Ectodermal cell (in vitro differentiated cells): ENCODE measurements around the gene PLLP. TPM values are rescaled to one million over a fixed set of nuclear protein-coding genes. Genes with fewer than 3 reads are reported as not detected.

Experiments used
- H3K27ac ChIP-seq: 2 replicates; pipeline ENCODE4 v1.7.0; 2013; ENCODE audit warnings: mild to moderate bottlenecking, low read depth, low read length; ENCODE audit not compliant: insufficient read depth, poor library complexity, severe bottlenecking
- H3K27me3 ChIP-seq: 2 replicates; pipeline ENCODE4 v1.7.0; 2013; ENCODE audit warnings: mild to moderate bottlenecking, low read length; ENCODE audit not compliant: insufficient read depth, control insufficient read depth, poor library complexity, severe bottlenecking
- H3K36me3 ChIP-seq: one replicate; pipeline ENCODE4 v1.7.0; 2013; ENCODE audit warnings: low read length; ENCODE audit not compliant: control insufficient read depth, insufficient read depth
- H3K4me1 ChIP-seq: one replicate; pipeline ENCODE4 v1.7.0; 2013; ENCODE audit warnings: low read length; ENCODE audit not compliant: control insufficient read depth, insufficient read depth
- H3K4me3 ChIP-seq: 2 replicates; pipeline ENCODE4 v1.7.0; 2013; ENCODE audit warnings: low read depth, low read length, control low read depth; ENCODE audit not compliant: insufficient read depth
- H3K9me3 ChIP-seq: 2 replicates; pipeline ENCODE4 v1.7.0; 2013; ENCODE audit warnings: mild to moderate bottlenecking, low read length, moderate library complexity; ENCODE audit not compliant: control insufficient read depth
- WGBS, 2 experiments: methylation state at CpG; one replicate each; pipeline ENCODE4 v1.1.7; 2013; ENCODE audit warnings: missing lambda C conversion rate in 2 of 2; 5-methylcytosine and 5-hydroxymethylcytosine counted together
- polyA plus RNA-seq, 4 experiments: library from polyadenylated mRNA; stranded (reverse); fragments of 50-300 nt; gene quantifications; one replicate each; pipeline ENCODE4 v1.2.3, GENCODE V29; 2013

The PLLP gene, protein sequence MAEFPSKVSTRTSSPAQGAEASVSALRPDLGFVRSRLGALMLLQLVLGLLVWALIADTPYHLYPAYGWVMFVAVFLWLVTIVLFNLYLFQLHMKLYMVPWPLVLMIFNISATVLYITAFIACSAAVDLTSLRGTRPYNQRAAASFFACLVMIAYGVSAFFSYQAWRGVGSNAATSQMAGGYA
- polyA plus RNA-seq (2013, experiment 1 of 4): 0.57 TPM
- 0.96 TPM for polyA plus RNA-seq (2013, experiment 2 of 4)
- polyA plus RNA-seq (2013, experiment 3 of 4): 1.3 TPM
- polyA plus RNA-seq (2013, experiment 4 of 4): 1.7 TPM

DNA sequence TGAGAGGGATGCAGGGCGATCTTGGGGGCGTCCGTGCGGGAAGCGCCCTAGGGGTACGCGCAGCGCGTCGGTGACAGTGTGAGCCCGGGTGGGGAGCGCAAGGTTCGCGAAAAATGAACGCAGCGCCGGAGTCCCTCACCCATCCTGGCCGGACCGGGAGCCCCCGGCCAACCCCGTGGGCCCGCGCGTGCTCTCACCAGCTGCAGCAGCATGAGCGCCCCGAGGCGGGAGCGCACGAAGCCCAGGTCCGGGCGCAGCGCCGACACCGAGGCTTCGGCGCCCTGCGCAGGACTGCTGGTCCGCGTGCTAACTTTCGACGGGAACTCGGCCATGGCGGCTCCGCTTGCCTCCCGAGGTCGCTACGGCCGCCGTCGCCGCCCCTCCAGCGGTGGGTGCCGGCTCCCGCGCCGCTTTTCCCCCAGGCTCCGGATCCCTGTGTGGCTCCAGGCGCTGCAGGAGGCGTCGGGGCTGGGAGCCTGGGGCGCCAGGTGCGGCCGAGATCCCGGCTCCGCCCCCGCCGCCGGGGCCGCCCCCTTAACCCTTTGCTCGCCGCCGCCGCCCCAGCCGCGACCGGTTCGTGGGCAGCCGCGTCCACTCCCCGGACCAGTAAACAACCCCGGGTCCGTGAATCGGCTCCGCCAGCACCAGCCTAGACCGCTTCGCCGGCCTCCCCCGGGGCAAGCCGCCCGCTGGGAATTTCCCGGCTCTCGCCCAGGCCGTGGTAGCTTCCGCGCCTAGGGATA lies at the start of gene PLLP:
Gene PLLP (minus strand): TSS at position 464 of the 743 bp plus-strand sequence. CDS start 132 bp downstream, at position 332.
- WGBS, 2 experiments: 1 to 2% methylated on average over 95 of the region's 95 CpGs
- peak within 1 kb of the TSS; percentile 36 for H3K4me3 ChIP-seq
- no peaks in the 10 kb centered on the region for H3K36me3 ChIP-seq
- no peaks in the 10 kb centered on the region for H3K9me3 ChIP-seq
- peaks cover 39% of the 10 kb centered on the region for H3K27me3 ChIP-seq
- peaks cover 6% of the 10 kb centered on the region for H3K4me1 ChIP-seq
- no peak within 1 kb of the TSS for H3K27ac ChIP-seq

DNA sequence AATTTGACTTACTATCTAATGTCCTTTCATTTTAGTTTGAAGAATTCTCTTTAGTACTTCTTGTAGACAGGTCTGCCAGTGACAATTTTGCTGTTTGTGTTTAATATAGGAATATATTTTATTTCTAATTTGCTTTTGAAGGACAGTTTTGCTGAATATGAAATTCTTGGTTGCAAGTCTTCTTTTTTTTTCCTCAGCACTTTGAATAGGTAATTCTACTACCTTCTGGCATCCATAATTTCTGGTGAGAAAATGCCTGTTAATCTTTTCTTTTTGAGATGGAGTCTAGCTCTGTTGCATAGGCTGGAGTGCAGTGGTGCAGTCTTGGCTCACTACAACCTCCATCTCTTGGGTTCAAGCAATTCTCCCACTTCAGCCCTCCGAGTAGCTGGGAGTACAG lies 48.9 kb upstream of the PLLP start:
- Histone ChIP-seq H3K9me3 (no peaks in the 10 kb centered on the region), H3K4me3 (no peak overlapping the region), H3K36me3 (no peaks in the 10 kb centered on the region), H3K27me3 (no peaks in the 10 kb centered on the region), H3K27ac (no peak overlapping the region), H3K4me1 (no peaks in the 10 kb centered on the region)
- WGBS, 2 experiments: 100% methylated on average over 1 of the region's 1 CpG

DNA sequence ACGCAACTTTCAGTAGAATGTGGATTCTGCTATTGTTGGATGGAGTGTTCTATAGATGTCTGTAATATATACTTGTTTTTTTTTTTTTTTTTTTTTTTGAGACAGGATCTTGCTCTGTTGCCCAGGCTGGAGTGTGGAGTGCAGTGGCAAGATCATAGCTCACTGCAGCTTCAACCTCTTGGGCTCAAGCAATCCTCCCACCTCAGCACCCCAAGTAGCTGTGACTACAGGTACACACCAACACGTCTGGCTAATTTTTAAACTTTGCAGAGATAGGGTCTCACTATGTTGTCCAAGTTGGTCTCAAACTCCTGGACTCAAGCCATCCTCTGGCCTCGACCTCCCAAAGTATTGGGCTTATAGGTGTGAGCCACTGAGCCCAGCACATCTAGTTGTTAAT lies 46.9 kb upstream of the PLLP start:
- H3K27me3 ChIP-seq: no peaks in the 10 kb centered on the region
- WGBS, 2 experiments: 87 to 92% methylated on average over 3 of the region's 3 CpGs
- H3K4me1 ChIP-seq: no peaks in the 10 kb centered on the region

DNA sequence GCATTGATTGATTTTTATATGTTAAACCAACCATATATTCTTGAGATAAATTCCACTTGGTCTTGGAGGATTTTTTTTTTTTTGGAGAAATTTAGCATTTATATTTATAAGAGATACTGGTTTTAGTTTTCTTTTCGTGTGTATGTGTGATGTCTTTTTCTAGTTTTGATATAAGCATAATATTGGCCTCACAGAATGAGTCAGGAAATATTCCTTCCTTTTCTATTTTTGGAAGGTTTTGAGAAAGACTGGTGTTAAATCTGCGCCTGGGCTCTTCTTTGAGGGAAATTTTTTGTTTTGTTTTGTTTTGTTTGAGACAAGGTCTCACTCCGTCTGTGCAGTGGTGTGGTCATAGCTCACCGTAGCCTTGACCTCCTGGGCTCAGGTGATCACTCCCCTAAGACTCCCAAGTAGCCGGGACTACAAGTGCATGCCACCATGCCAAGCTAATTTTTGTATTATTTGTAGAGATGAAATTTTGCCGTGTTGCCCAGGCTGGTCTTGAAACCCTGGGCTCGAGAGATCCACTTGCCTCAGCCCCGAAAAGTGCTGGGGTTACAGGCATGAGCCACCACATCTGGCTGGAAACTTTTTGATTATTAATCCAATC lies 45.4 kb upstream of the PLLP start:
- H3K27me3 ChIP-seq: no peaks in the 10 kb centered on the region
- H3K4me3 ChIP-seq: no peak overlapping the region
- 89 to 90% methylated on average over 7 to 8 of the region's 8 CpGs for WGBS, 2 experiments
- H3K36me3 ChIP-seq: no peaks in the 10 kb centered on the region
- H3K4me1 ChIP-seq: no peaks in the 10 kb centered on the region
- H3K9me3 ChIP-seq: no peaks in the 10 kb centered on the region
- H3K27ac ChIP-seq: no peak overlapping the region

More for the DNA sequence above, 46.9 kb upstream of the PLLP start:
- Histone ChIP-seq H3K36me3 (no peaks in the 10 kb centered on the region), H3K9me3 (no peaks in the 10 kb centered on the region), H3K27ac (no peak overlapping the region), H3K4me3 (no peak overlapping the region)

DNA sequence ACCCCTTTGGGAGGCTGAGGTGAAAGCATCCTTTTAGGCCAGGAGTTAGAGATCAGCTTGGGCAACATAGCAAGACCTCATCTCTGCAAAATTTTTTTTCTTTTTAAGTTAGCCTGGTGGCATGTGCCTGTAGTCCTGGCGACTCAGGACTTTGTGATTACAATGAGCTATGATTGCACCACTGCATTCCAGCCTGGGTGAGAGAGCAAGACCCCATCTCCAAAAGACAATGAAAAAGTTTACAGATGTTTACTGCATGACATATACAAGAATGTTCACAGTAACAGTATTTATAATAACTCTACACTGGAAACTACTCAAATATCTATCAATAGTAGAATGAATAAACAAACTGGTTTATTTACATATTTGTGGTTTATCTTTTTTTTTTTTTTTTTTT lies 41.0 kb upstream of the PLLP start:
- Histone ChIP-seq H3K27me3 (no peaks in the 10 kb centered on the region), H3K36me3 (no peaks in the 10 kb centered on the region), H3K4me1 (no peaks in the 10 kb centered on the region), H3K4me3 (no peak overlapping the region), H3K9me3 (no peaks in the 10 kb centered on the region), H3K27ac (no peak overlapping the region)
- WGBS, 2 experiments: 87 to 91% methylated on average over 1 of the region's 1 CpG

DNA sequence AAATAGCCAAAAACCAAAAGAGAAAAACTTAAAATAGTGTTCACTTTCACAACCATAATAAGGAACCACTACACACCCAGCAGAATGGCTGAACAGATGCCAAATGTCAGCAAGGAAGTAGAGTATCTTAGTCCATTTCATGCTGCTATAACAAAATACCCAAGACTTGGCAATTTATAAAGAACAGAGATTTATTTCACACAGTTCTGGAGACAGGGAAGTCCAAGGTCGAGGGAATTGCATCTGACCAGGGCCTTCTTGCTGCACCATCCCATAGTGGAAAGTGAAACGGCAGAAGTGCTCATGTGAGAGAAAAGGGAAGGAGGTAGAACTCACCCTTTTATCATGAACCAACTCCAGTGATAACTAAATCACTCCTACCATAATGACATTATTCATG lies 40.3 kb upstream of the PLLP start:
- Histone ChIP-seq H3K9me3 (no peaks in the 10 kb centered on the region), H3K36me3 (no peaks in the 10 kb centered on the region), H3K4me1 (no peaks in the 10 kb centered on the region), H3K27ac (no peak overlapping the region), H3K4me3 (no peak overlapping the region), H3K27me3 (no peaks in the 10 kb centered on the region)
- WGBS, 2 experiments: 85 to 90% methylated on average over 2 of the region's 2 CpGs

DNA sequence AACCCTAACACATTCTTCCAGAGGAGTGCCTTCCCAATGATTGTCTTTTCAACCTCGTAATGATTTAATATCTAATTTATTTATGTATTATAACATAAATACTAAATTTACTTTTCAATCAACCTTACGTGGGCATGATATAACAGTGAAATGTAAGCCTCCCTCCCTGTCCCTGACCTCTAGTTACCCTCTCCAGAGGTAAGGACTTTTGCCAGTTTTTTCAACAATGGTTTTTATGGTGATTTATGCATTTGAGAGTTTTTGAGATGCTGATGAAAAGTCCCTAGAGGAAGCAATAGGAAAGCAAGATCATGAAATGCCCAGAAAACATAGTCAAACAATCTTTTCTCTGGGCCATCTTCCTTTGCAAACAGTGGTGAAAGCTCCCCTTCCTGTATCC lies 35.2 kb upstream of the PLLP start:
- Histone ChIP-seq H3K4me1 (peaks cover 8% of the 10 kb centered on the region), H3K27me3 (no peaks in the 10 kb centered on the region), H3K27ac (no peak overlapping the region), H3K36me3 (no peaks in the 10 kb centered on the region), H3K9me3 (no peaks in the 10 kb centered on the region), H3K4me3 (no peak overlapping the region)
- WGBS, 2 experiments: 100% methylated on average over 1 of the region's 2 CpGs; no CpG with 5 or more reads in 1 of the 2 experiments

DNA sequence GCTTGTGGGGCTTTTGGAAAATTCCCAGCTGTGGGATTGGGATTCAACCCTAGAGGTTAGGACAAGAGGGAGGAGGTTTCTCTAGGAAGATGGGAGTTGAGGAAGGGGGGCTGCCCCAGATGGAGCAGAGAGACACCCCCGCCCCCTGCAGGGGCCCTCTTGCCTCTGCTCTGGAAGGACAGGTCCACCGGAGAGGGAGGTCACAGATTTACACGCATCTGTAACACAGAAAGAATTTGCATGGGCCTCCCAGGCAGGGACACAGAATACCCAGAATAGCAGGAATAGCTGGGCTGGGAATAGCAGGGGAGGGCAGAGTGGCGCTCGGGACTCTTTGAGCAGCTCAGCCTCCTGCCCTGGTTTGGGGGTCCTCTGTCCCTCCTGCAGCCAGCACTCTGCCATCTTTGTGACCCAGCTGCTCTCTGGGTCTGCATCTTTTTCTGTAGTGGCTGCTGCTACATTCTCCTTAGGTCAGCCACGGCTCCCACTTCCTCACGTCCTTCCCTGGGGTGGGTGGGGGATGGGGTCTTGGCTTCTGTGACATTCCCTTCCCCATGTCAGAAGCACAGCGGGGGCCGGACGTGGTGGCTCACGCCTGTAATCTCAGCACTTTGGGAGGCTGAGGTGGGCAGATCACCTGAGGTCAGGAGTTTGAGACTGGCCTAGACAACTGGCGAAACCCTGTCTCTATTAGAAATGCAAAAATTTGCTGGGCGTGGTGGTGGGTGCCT lies 33.9 kb upstream of the PLLP start:
- no peak overlapping the region for H3K4me3 ChIP-seq
- no peaks in the 10 kb centered on the region for H3K36me3 ChIP-seq
- no peaks in the 10 kb centered on the region for H3K9me3 ChIP-seq
- H3K27me3 ChIP-seq: no peaks in the 10 kb centered on the region
- peaks cover 8% of the 10 kb centered on the region for H3K4me1 ChIP-seq
- 67 to 69% methylated on average over 13 of the region's 13 CpGs for WGBS, 2 experiments
- no peak overlapping the region for H3K27ac ChIP-seq

DNA sequence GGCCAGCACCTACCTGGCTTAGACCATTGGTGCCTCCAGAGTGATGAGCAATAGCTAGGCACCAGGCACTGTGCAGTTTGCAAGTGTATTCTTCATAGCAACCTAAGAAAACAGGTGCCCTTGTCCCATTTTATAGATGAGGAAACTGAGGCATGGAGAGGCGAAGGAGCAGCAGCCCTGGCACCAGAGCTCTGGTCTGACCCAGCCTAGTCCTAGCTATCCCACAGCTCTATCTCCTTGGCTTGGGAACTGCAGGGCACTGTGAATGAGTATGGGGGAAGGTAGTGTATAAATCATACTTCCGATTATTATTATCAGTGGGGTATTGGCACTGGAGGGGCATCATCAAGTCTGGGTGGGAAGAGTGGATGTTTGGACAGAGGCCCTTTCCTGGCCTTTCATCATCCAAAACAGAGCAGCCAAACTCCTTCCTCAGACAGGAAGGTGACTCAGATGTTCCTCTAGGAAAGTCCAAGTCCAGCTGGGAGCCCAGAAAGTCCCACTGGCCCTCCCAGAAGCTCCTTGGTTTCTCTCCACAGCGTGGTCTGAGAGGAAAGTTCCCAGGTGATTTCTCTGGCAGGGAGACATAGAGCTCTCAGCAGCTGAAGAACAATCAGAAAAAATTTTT lies 32.0 kb upstream of the PLLP start:
- WGBS, 2 experiments: 92 to 93% methylated on average over 3 of the region's 3 CpGs
- H3K27ac ChIP-seq: no peak overlapping the region
- H3K4me3 ChIP-seq: no peak overlapping the region
- peaks cover 8% of the 10 kb centered on the region for H3K4me1 ChIP-seq
- H3K36me3 ChIP-seq: no peaks in the 10 kb centered on the region
- H3K27me3 ChIP-seq: no peaks in the 10 kb centered on the region
- H3K9me3 ChIP-seq: no peaks in the 10 kb centered on the region
